ENCODE measurements around the gene YOD1.

Gene YOD1

DNA sequence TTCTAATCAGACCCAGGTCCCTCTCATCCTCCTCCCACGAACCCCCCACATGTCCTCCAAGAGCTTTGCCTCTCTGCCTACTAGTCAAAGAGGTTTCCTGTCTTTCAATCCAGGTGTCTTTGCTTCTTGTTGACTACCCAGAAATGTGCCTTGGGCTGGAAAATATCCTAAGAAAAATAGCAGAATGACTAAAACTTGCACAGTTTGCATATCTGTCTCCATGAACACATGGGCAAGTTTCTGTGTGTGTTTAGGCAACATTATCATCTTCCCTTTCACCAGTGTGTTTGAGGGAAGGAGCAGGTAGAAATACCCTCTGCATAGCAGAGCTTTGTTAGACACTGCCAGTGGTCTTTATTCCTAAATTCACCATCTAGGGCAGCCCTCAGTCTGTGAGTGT, 20.0 kb downstream of the YOD1 start:
- Histone ChIP-seq H3K4me2 (no peak overlapping the region), H3K79me2 (ENCODE audit: insufficient read depth, low read depth) (no peaks in the 10 kb centered on the region), H3K27ac (no peak overlapping the region), H3K27me3 (ENCODE audit: insufficient read depth, low read depth) (no peaks in the 10 kb centered on the region), H3K36me3 (ENCODE audit: insufficient read depth) (no peaks in the 10 kb centered on the region), H3K9ac (no peak overlapping the region), H2AFZ (ENCODE audit: low read depth) (no peak overlapping the region), H3K4me1 (ENCODE audit: low read depth, poor library complexity, severe bottlenecking) (no peaks in the 10 kb centered on the region), H4K20me1 (ENCODE audit: insufficient read depth) (no peaks in the 10 kb centered on the region), H3K4me3 (IDR thresholded peaks at IDR 0.05; ENCODE audit: insufficient read depth, low read depth, low read length) (no peak overlapping the region)
- TF ChIP-seq, protein P1, sequence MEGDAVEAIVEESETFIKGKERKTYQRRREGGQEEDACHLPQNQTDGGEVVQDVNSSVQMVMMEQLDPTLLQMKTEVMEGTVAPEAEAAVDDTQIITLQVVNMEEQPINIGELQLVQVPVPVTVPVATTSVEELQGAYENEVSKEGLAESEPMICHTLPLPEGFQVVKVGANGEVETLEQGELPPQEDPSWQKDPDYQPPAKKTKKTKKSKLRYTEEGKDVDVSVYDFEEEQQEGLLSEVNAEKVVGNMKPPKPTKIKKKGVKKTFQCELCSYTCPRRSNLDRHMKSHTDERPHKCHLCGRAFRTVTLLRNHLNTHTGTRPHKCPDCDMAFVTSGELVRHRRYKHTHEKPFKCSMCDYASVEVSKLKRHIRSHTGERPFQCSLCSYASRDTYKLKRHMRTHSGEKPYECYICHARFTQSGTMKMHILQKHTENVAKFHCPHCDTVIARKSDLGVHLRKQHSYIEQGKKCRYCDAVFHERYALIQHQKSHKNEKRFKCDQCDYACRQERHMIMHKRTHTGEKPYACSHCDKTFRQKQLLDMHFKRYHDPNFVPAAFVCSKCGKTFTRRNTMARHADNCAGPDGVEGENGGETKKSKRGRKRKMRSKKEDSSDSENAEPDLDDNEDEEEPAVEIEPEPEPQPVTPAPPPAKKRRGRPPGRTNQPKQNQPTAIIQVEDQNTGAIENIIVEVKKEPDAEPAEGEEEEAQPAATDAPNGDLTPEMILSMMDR (conservative IDR thresholded peaks at IDR 0.05; ENCODE audit: low read depth, low read length) = no peak

DNA sequence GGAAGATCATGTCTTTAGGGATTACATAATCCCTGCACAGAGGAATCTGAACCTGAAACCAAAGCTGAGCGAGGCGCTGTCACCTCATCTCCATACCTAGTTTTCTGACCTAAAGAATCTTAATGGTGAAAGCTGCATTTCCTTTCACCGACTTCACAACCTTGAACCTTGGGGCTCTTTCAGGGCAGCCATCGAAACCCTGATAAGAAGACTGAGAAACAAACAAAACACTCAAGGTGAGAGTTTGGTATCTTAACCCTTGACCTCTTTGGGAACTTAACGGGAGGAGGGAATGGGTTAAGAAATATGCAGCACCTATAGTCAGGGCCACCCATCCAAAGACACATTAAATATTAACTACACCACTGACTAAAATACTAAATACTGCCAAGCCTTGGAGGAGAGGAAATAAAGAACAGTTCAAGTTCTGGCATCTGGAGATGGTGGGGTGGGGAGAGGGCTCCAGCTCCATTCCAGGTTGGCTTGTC, 20.4 kb downstream of the YOD1 start:
- H3K4me2 ChIP-seq = no peak overlapping the region
- TF ChIP-seq, protein P1 (conservative IDR thresholded peaks at IDR 0.05; ENCODE audit: low read depth, low read length) = no peak

DNA sequence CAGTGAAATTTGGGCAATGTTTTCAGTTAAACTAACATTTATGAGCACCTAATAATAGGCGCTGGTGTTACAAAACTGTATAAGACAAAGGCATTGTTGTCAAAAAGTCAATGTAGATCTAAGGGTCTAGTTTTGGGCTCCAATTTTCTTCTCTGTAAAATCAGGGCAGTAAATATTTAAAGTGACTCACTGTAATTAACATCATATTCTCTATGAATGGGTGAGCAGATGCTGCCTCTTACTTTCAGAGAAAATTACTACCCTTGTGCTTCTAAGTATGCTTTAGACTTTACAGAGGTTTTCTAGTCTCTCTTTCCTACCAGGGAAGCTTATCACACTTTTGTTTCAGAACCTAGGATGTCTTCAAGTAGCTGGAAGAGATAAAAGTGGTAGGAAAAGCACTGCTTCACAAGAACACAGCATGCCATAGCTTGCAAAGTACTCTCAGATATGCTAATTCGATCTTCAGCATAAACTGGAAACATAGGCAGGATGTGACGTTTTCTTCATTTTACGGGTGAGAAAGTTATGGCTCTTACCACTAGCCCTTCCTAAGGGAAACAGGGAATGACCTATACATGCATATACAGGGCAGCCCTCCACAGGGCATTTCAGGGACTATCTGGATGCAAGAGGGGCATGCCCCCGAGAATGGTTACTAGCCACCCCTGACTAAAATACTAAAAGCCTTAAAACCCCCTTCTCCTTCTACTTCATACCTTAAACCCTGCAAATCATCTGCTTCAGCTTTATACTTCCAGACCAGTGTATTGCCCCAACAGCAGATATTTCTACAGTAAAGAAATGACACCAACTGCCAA, 21.1 kb downstream of the YOD1 start:
- Histone ChIP-seq H3K27me3 (ENCODE audit: insufficient read depth, low read depth) (no peaks in the 10 kb centered on the region), H2AFZ (ENCODE audit: low read depth) (no peak overlapping the region), H3K4me2 (no peak overlapping the region), H3K79me2 (ENCODE audit: insufficient read depth, low read depth) (no peaks in the 10 kb centered on the region), H4K20me1 (ENCODE audit: insufficient read depth) (no peaks in the 10 kb centered on the region), H3K9ac (no peak overlapping the region), H3K4me1 (ENCODE audit: low read depth, poor library complexity, severe bottlenecking) (no peaks in the 10 kb centered on the region), H3K36me3 (ENCODE audit: insufficient read depth) (no peaks in the 10 kb centered on the region), H3K4me3 (IDR thresholded peaks at IDR 0.05; ENCODE audit: insufficient read depth, low read depth, low read length) (no peak overlapping the region), H3K27ac (no peak overlapping the region)
- TF ChIP-seq, protein P1 (conservative IDR thresholded peaks at IDR 0.05; ENCODE audit: low read depth, low read length) = no peak

More for the DNA sequence above, 20.4 kb downstream of the YOD1 start:
- H3K79me2 ChIP-seq (ENCODE audit: insufficient read depth, low read depth) = no peaks in the 10 kb centered on the region
- no peaks in the 10 kb centered on the region for H3K27me3 ChIP-seq (ENCODE audit: insufficient read depth, low read depth)
- H2AFZ ChIP-seq (ENCODE audit: low read depth) = no peak overlapping the region
- no peak overlapping the region for H3K27ac ChIP-seq
- no peak overlapping the region for H3K4me3 ChIP-seq (IDR thresholded peaks at IDR 0.05; ENCODE audit: insufficient read depth, low read depth, low read length)
- H3K9ac ChIP-seq = no peak overlapping the region
- H3K4me1 ChIP-seq (ENCODE audit: low read depth, poor library complexity, severe bottlenecking) = no peaks in the 10 kb centered on the region
- no peaks in the 10 kb centered on the region for H3K36me3 ChIP-seq (ENCODE audit: insufficient read depth)
- H4K20me1 ChIP-seq (ENCODE audit: insufficient read depth) = no peaks in the 10 kb centered on the region

DNA sequence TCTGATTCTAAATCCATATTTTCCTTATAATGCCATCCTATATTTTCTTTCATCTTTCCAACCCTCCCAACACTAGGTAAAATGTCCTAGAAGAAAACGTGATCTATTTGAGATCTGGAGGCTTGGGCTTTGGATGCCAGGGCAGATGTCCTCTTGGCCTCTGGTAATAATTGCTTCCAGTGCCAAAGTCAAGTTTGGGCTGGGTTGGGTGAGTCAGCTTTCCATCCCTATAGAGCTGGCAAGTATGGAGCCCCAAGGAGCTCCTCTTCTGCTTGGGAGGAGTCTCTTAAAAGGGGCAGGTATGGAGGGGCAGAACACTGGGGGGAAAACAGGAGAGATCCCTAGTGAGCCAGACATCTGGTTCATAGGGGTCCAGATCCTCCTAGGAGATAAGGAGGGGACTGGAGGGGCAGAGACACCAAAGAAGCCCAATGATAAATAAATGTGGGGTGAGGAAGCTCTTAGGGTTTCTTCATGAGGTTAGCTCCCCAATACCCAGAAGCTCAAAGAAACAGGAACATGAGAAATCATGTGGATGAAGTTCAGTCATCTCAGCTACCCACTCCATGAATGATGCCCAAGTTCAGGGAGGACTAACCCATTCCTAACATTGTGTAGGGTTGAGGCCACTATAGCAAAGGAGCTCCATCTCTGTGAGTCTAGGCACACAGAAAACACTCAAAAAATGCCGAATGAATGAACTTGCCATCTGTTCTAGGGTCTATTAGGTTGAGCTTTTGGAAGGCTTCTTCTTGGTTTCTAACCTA, 21.9 kb downstream of the YOD1 start:
- Histone ChIP-seq H3K4me3 (IDR thresholded peaks at IDR 0.05; ENCODE audit: insufficient read depth, low read depth, low read length) (no peak overlapping the region), H3K4me2 (no peak overlapping the region), H3K27ac (no peak overlapping the region), H3K36me3 (ENCODE audit: insufficient read depth) (no peaks in the 10 kb centered on the region), H3K79me2 (ENCODE audit: insufficient read depth, low read depth) (no peaks in the 10 kb centered on the region), H4K20me1 (ENCODE audit: insufficient read depth) (no peaks in the 10 kb centered on the region), H2AFZ (ENCODE audit: low read depth) (no peak overlapping the region), H3K27me3 (ENCODE audit: insufficient read depth, low read depth) (no peaks in the 10 kb centered on the region), H3K9ac (no peak overlapping the region), H3K4me1 (ENCODE audit: low read depth, poor library complexity, severe bottlenecking) (no peaks in the 10 kb centered on the region)
- TF ChIP-seq, protein P1 (conservative IDR thresholded peaks at IDR 0.05; ENCODE audit: low read depth, low read length) = no peak
